HG02852 (cell line): ENCODE results near the gene RAD51B.

Experiments
- ATAC-seq: cut with Tn5 transposase; IDR thresholded peaks from one replicate; pipeline ENCODE4 v1.9.1; 2021; ENCODE audit warnings: mild to moderate bottlenecking, moderate library complexity; ENCODE audit not compliant: unreplicated experiment

RAD51B gene

DNA sequence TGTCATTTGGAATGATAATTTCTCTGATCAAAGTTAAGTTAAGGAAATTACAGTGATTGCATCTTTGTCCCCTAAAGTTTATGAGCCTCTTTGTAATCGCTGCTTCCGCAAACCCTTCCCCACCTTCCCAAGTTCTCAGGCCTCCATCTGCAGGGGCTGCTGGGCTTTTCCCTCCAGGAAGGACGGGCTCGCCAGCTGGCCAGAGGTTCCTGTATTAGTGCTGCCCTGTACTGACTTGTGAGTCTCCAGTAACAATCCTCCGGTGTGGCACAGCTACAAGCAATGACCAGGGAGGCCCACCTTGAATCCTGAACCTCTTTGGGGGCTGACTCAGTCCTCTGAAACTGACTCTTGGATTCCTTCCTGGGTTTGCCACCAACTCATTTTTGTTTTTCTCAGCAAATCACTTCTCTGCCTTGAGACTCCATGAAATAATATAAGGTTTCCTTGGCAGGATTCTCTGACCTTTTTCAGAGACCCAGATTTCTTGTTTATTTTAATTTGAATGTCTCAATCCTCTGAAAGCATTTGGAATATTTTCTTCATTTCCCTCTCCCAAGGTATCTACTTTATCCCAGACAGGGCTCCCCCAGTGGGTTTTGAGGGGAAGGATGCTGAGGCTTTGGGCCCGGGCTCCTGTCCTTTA lies 574.7 kb downstream of the RAD51B start:
- no peak for ATAC-seq

DNA sequence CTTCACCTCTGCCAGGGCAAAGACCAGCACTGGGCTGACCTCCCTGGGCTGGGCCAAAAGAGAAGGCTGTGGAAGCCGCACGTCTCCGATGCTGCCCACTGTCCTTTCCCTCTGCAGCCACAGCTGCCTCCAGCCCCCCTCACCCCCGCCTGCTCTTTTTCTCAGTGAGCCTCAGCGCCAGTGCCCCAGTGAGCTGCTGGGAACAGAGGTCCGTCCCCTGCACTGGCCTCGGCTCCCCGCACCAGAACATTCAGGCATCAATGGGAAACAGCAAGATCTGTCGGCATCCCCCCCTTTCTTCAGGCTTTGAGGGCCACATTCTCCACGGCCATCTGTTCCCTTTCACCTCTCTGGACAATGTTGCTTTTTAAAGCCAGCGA lies 575.2 kb downstream of the RAD51B start:
- ATAC-seq = no peak

DNA sequence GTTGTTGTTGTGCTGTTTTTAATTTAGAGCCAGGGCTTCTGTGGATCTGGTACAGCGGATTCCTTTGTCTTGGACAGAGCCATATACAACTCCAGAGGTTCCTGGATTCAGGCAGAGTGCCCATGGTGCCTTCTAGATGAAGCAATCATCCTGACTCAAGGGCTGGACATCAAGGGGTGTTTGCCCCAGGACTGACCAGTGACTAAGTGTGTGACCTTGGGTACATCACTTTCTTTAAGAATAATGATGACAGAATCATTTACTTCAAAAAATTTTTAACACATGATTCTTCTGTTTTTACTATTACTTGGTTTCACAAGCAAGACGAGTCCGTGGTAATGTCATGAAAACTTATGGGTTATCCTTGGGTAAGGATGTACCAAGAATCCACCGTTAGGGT lies 576.0 kb downstream of the RAD51B start:
- no peak for ATAC-seq

DNA sequence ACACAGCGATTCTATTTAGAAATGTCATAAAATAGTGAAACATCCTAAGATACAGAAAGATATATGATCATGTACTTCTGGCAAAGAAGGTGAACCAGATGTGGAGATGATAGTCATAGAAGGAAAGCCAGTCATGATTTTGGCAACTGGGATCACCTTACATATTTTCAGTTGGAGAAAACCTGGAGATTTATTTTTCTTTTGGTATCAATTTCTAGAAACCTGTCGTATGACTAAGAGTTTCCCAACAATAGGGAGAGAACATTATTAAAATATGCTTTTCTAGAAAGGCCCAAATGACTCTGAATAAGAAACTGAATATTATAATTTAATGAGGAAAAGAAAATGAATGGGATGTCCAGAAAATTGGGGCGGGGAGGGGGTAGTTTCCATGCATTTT lies 576.9 kb downstream of the RAD51B start:
- no peak for ATAC-seq

DNA sequence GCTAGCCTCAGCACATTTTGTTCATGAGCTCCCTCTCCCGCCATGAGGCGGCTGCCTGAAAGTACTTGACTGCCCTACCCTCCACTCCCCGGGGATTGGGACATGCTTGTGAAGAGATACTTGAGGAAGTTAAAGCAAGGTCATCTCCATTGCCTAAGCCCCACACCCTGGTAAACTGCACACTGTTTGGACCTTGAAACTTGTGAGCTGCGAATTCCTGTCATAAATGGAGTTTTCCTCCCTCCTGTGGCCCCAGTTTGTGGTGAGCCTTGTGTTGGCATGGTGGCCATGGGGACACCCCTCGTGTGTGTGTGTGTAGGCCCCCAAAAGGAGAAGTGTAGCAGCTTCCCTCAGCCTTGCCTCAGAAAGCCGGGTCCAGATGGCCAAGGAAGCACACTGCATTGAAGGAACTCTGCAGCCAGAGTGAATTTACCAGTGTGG lies 577.8 kb downstream of the RAD51B start:
- no peak for ATAC-seq

DNA sequence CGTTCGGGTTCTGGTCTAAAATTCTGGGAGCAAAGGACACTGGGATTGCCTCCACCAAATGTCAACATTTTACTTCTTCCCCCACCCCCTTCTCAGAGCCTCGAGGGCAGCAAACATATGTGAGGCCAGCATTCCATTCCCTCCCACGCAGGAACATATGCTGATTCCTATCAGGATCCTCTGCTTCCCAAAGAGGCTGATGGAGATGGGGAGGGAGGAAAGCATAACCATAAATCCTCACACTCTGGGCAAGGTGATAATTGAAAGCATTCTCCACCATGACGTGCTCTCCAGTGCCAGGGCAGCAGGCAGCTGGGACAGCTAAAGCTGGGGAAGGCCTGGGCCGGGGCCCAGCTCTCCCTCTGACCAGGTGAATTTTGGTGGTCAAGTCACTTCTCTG lies 578.2 kb downstream of the RAD51B start:
- no peak for ATAC-seq

DNA sequence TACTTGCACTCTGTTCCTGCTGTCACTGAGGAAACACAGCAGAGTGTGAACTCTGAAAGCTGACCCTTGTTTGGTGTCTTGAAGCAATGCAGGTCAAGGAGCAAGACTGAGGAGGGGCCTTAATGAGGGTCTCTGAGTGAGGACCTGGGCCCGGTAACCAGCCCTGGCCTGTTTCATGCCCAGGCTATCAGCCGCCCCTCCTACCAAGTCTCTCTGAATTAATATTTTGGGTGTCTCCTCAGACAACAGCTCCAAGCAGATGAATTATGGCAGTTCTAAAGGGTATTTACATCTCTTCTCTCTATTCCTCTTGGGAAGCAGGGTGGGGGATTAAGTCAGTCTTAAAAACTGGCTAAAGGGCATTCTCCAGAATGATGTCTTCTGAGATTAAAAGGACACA lies 578.8 kb downstream of the RAD51B start:
- ATAC-seq = no peak

DNA sequence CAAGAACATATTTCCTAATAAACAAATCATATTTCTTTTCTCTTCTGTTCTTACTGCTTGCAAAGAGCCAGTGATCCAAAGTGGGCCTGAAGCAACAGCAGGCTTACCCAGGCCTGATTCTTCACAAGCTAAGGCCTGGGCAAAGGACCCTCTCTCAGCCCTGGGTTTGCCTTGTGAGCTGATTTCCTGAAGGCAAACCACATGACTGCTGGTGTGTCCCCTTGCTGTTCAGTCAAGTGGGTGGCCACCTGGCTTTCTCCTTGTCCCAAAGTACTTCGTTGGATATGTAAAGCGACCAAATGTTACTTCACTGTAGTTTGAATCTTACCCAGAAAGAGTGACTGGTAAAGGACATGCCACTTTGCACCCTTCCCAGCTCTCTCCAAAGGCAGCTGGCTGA lies 580.4 kb downstream of the RAD51B start:
- no peak for ATAC-seq

DNA sequence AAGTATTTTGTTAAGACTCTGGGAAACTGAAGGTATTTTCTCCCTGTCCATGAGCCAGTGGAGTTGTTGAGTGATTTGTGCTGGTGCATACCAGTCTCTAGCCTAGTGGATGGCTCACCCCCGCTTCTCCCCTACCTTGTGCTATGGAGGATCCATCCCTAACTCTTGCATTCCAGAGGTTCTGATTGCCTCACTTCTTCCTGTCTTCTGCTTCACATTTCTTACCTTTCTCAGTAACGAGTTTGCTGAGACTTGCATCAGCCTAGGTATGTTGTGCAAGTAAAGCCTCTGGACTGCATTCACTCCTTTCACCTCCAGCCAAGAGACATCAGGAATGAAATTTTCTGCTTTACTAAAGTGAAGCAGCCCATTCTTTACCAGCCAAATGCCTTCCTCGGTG lies 581.7 kb downstream of the RAD51B start:
- no peak for ATAC-seq

DNA sequence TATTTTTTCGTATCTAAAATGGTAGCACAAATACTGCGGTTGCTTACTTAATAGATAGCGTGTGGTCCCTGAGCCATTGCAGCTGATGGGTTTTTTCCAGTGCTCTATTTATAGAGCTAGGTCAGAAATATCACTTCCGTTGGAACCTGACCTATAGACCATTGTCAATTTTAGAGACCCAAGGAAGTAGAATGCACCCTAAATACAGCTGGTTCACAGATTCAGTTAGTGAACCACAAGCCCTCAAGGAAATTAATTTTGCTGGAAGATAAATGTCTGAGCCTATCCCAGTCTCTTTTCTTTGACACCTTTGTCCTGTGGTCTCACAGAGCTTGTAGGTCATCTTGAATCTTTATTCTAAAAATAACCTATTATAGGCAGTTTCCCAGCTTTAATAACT lies 582.3 kb downstream of the RAD51B start:
- ATAC-seq = peak; percentile 73

DNA sequence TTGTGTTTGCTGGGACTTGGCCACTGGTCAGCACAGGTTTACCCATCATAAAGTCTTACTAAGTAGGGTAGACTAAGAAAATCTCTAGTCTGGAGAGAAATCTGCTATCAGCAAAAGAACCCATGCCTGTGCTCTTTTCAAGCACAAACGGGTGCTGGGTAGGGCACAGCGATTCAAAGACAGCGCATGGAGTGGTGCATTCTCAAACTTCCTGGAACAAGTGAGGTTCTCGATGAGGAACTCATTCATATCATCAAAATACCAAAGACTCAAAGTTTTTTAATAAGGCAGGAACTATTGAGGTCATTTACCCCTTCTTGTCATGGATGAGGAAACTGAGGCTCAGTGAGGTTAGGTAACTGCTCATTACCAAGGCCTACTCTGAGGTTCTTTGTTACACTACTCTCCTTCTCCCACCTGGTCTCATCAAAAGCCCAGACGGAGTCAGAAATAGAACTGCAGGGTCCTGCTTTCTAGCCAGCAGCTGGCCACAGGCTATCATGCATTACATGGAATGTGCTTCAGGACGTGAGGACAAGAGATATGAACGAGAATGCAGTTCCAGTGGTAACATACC lies 583.0 kb downstream of the RAD51B start:
- no peak for ATAC-seq

DNA sequence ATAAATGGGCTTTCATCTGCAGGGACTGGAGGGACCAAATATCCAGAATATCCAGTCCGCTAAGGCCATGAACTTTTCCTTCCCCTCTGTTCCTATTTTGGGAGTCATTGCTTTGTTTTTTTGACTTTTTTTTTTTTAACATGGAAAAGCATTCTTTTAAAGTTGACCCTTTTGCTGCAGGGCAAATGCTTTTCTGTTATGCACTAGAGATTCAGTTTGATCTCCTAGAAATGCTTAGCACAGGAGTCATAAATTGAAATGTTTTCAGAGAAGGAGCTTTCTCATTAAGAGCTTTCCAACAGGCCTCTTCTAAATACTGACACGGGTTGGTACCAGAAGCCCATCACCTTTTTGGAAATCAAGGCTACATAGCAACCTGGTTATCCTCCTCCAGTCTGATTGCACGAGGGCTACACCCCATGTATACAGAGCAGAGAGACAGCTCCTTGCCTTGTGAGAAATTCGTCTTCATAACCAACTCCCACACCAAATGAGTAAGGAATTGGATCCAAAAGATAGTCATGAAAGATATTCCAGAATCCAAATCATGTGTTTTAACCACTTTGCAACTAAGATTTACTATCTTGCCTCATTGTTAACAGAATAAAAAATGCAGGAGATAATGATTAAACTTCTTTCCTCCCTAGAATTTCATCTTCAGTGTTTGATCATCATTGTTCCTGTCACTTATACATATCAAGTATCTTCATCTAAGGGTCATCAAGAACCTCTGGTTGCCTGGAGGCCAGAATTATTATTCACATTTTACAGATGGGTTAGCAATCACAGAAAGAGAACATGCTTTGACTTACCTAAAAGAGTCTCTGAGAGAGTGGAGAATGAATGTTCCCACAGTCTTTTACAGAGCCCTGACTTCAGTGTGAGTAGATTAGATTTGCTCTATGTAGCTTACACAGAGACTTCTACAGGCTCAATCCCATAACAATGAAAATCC lies 583.9 kb downstream of the RAD51B start:
- no peak for ATAC-seq

DNA sequence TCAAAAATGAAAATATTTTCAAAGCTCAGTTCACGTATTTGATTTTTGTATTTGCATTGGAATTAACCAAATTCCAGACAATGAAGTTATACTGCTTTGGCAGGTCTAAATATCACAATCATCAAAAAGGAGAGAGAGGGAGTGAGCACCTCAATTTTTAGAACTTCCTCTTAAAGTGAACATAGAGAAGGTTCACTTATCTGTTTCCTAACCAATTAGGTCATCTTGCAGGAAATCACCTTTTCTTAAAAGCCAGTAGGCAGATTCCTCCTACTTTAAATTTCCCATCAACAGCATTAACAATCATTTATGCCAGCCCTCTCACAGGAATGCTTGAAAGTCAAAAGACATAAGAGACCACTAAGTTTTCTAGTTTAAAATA lies 584.6 kb downstream of the RAD51B start:
- ATAC-seq = no peak

DNA sequence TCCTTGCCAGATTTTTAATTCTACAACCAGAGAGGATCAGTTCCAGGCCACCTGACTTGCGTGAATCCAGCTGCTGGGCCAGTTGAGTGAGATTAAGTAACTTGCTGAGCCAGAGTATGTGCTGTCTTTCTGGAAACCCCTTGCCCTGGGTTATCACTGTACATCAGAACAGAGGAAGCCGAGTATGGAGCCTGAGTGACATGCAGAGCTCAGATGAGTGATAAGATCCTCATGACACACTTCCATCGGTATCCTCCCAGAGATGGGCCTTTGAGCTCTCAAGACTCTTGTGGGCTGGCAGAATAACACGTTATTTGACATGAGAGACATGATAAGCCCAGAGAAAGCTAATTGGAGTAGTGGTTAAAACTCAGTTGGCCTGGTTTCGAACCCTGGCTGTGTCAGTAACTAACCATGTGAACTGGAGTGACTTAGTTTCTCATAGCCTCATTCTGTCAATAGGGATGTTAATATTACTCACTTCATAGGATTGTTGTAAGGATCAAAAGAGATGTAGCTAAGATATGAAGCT lies 585.1 kb downstream of the RAD51B start:
- ATAC-seq = no peak

DNA sequence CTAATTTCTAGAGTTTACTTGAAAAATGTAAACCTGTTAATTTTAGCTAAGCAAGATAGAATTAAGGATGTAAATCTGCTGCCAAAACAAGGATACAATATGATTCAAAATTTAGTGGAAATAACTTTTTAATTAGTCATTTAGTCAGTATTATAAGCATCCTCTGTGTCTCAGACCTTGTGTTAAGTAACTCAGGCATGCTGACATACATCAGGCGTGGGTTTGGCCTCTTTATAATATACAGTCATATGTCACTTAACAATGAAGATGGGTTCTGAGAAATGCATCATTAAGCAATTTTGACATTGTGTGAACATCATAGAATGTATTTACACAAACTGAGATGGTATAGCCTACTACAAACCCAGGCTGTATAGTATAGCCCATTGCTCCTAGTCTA lies 586.4 kb downstream of the RAD51B start:
- ATAC-seq = no peak

DNA sequence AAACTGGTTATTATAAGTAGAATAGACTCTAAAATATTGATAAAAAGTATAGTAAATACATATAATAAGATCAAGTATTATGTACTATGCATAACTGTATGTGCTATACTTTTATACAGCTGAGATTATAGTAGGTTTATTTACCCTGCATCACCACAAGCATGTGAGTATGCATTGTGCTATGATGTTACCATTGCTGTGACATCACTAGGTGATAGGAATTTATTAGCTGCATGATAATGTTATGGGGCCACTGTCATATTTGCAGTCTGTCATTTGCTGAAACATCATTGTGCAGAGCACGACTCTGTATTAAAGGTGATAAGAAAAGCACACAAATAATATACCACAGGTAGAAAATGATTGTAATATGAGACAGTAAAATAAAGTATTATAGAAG lies 587.7 kb downstream of the RAD51B start:
- ATAC-seq = no peak

DNA sequence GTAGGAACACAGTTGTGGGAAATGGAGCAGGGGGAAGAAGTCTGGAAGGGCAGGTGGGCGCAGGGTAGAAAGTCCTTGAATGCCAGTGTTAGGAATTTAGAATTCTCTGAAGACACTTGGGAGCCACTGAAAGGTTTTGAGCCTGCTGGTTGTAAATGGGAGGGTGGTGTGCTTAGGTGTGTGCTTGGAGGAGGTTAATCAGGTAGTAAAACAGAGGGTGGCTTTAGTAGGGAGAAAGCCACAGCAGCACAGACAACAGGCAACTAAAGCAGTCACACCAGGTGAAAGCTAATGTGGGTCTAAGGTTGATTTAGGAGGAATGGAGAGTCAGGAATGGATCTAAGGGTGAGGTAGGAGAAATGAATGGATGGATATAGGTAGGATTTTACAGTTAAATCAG lies 588.2 kb downstream of the RAD51B start:
- ATAC-seq = no peak

DNA sequence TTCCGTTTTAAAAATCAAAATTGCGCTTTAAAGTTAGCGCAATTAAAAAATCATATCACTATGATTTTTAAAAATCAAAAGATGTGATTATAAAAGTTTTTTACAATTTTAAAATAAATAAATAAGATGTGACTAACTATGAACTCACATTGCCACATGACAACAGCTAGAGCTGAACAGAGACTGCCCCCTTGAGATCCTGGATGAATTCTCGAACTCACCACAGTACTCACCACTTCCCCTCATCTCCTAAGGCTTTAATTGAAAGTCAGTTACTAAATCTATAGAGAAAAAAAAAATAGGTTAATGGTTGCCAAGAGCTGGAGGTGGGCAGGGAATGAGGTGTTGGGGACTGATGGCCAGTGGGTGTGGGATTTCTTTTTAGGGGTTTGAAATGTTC lies 589.1 kb downstream of the RAD51B start:
- ATAC-seq = no peak

DNA sequence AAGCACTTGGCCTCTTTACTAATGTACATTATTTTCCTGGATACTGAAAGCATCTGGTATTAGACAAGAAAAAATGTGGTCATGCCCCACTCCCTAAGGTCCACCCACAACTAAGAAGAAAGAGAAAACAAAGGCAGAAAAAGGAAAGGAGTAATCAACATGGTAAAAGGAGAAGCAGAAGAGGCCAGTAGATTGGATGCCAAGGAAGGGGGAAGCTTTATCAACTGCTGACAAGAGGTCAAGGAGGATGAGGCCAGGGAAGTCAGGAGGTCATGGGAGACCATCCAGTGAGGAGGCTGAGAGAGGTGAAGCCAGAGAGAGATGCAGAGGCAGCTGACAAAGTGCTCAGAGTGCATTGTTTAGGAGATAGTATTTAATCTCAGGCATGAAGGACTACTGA lies 589.8 kb downstream of the RAD51B start:
- no peak for ATAC-seq

DNA sequence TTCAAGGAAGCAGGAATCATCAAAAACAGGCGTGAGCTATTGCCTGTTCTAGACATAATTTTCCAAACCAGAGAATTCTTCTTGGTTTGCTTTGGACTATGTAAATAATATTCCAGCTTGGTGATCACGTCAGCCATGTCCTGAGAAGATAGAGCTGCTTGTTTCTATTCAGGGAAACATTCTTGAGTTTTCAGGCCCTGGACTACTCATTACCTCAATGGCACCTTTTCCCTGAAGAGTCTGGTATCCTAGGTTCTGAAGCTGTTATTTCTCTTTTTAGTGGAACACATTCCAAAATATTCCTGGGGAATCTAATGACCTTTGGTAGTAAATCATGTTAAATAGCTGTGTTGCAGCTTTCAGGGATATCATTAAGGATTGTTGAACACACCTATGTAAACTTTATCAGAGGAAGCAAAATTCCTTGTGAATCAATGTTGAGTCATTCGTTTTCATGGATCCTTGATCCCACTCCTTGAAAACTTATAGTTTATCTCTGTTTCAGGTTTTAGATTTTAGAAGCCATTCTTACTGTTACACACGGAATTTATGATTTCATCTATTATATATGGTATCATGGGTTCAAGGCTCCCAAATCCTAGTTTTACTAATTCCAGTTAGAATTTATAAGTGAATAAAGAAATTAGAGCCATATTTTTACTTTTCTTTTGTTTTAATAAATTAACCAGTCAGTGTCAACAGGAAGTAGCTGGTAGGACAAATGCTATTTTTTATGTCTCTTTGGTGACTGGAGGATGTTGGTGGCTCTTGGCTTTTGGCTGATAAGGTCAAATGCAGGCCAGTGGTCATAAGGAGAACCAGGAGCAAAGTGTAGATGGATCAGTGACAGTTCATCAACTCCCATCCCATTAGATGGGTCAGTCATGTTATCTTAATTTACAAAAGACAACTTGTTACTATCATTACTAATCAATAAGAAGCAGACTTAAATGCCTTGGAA lies 593.2 kb downstream of the RAD51B start:
- no peak for ATAC-seq

DNA sequence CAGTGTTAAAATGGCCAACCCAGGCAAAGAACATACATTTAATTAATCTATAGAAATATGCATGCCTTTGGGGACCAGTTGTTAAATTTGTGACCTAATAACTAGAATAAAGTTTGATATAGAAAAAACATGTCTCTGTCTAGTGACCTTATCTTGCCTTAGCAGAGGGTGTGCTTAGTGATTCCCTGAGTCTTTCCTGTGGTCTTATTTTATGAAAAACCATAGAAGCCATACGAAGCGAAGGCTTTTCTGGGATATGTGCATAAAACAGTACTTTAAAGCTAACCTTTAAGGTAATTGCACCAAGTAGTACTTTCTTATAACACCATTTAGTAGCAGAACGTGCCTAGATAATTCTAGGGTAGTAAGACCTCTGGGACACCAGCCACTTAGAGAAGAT lies 593.9 kb downstream of the RAD51B start:
- ATAC-seq = no peak
